GM12878 (cell line): ENCODE data around the gene RHCG. TPM values are rescaled to one million over a fixed set of nuclear protein-coding genes. Genes with fewer than 3 reads are reported as not detected.

Experiments
- ATAC-seq: fragments of 200-7000 bp; cut with Tn5 transposase; 3 replicates; pipeline ENCODE4 v1.9.1; 2020; ENCODE audit warnings: mild to moderate bottlenecking, moderate library complexity
- BruUV-seq: library from RNA; stranded (reverse); fragments of 400-500 nt; replicated peaks from 2 replicates; lab custom pipeline; 2021; lab: Mats Ljungman, UMichigan
- CTCF ChIA-PET: fragments of 300-600 bp; sonication (Branson Sonifier 250); formaldehyde crosslinking; extraction: SDS; loops from one replicate; lab custom pipeline; 2021; ENCODE audit warnings: inconsistent platforms; lab: Yijun Ruan, JAX
- POLR2A ChIA-PET: fragments of 350-600 bp; formaldehyde crosslinking; extraction: SDS; loops from one replicate; lab custom pipeline; 2021; ENCODE audit warnings: inconsistent platforms; lab: Charles Lee
- RAD21 ChIA-PET: fragments of 300-600 bp; sonication (Branson Sonifier 250); formaldehyde crosslinking; loops from one replicate; lab custom pipeline; 2023; ENCODE audit warnings: antibody characterized with exemption; ENCODE audit not compliant: unreplicated experiment; lab: Charles Lee
- SMC1A ChIA-PET: fragments of 300-600 bp; sonication (Branson Sonifier 250); formaldehyde crosslinking; loops from one replicate; lab custom pipeline; 2023; ENCODE audit not compliant: unreplicated experiment, uncharacterized antibody; lab: Charles Lee
- DNase-seq: peaks from one replicate; pipeline ENCODE4 v3.0.0-alpha.2; 2011; ENCODE audit warnings: low read depth, low spot score
- FAIRE-seq: peaks from 3 replicates; lab custom pipeline; 2011; peaks lifted over from hg19 to GRCh38; lab: Jason Lieb, UNC
- H2AFZ ChIP-seq: 2 replicates; pipeline ENCODE4 v1.6.0; 2011; ENCODE audit warnings: low read depth, low read length, control low read depth; ENCODE audit not compliant: control insufficient read depth
- H3K27ac ChIP-seq: 2 replicates; pipeline ENCODE4 v1.5.1; 2011; ENCODE audit warnings: control low read depth; ENCODE audit not compliant: control insufficient read depth, insufficient read depth
- H3K27me3 ChIP-seq, 2 experiments: replicated peaks in 1 of 2; 2 replicates each; pipeline versions ENCODE4 v1.6.0 to v1.6.1; 2011; ENCODE audit warnings: low read length in 1 of 2; ENCODE audit not compliant: control insufficient read depth in 2 of 2, insufficient read depth in 2 of 2
- H3K36me3 ChIP-seq, 2 experiments: 2 replicates each; pipeline ENCODE4 v1.5.1; 2011; ENCODE audit warnings: low read length in 1 of 2; ENCODE audit not compliant: control insufficient read depth in 2 of 2, insufficient read depth in 2 of 2
- H3K4me1 ChIP-seq: 2 replicates; pipeline ENCODE4 v1.6.1; 2011; ENCODE audit warnings: mild to moderate bottlenecking, low read length, moderate library complexity, mixed read lengths; ENCODE audit not compliant: control insufficient read depth, insufficient read depth
- H3K4me2 ChIP-seq: 2 replicates; pipeline ENCODE4 v1.6.0; 2011; ENCODE audit warnings: control low read depth; ENCODE audit not compliant: control insufficient read depth, insufficient read depth
- H3K4me3 ChIP-seq: fragments of 200-600 bp; sonication (generic); 2 replicates; pipeline ENCODE4 v1.5.1; 2016
- H3K79me2 ChIP-seq: 2 replicates; pipeline ENCODE4 v1.6.0; 2011; ENCODE audit warnings: low read length; ENCODE audit not compliant: control insufficient read depth, insufficient read depth
- H3K9ac ChIP-seq: 2 replicates; pipeline ENCODE4 v1.8.0; 2011; ENCODE audit warnings: low read length, control low read depth, mixed read lengths; ENCODE audit not compliant: control insufficient read depth, insufficient read depth
- H3K9me3 ChIP-seq: replicated peaks from 3 replicates; pipeline ENCODE4 v1.5.1; 2011; ENCODE audit warnings: mild to moderate bottlenecking, low read length; ENCODE audit not compliant: control insufficient read depth, insufficient read depth
- H4K20me1 ChIP-seq: 2 replicates; pipeline ENCODE4 v1.6.0; 2011; ENCODE audit not compliant: control insufficient read depth, insufficient read depth
- BCL3 ChIP-seq: IDR thresholded peaks from 2 replicates; pipeline ENCODE4 v1.6.1; 2011; ENCODE audit warnings: borderline replicate concordance, low read depth, mild to moderate bottlenecking, moderate library complexity, low read length; ENCODE audit not compliant: insufficient read depth, poor library complexity, severe bottlenecking
- BRCA1 ChIP-seq: IDR thresholded peaks from 2 replicates; pipeline ENCODE4 v1.6.1; 2011; ENCODE audit warnings: low read depth, low read length, improper control_type of control experiment
- CHD1 ChIP-seq: IDR thresholded peaks from 2 replicates; pipeline ENCODE4 v1.6.1; 2012; ENCODE audit warnings: low read depth, low read length, improper control_type of control experiment
- CHD2 ChIP-seq: IDR thresholded peaks from 2 replicates; pipeline ENCODE4 v1.6.1; 2011; ENCODE audit warnings: low read depth, low read length, improper control_type of control experiment, borderline replicate concordance
- CREB1 ChIP-seq: IDR thresholded peaks from 2 replicates; pipeline ENCODE4 v1.6.1; 2012; ENCODE audit warnings: low read depth, mild to moderate bottlenecking, inconsistent platforms
- E2F4 ChIP-seq: IDR thresholded peaks from 2 replicates; pipeline ENCODE4 v1.6.1; 2012; ENCODE audit warnings: low read depth, low read length, improper control_type of control experiment
- EZH2 ChIP-seq: IDR thresholded peaks from 2 replicates; pipeline ENCODE4 v1.6.1; 2012; ENCODE audit warnings: low read depth, mild to moderate bottlenecking, control low read depth, inconsistent platforms, low read length, borderline replicate concordance; ENCODE audit not compliant: control insufficient read depth
- IRF5 ChIP-seq: fragments of 450-650 bp; IDR thresholded peaks from 2 replicates; pipeline ENCODE4 v1.6.1; 2017; ENCODE audit warnings: borderline replicate concordance
- MTA3 ChIP-seq: IDR thresholded peaks from 2 replicates; pipeline ENCODE4 v1.6.1; 2012; ENCODE audit warnings: low read length, inconsistent platforms, borderline replicate concordance
- NFXL1 ChIP-seq: fragments of 450-650 bp; IDR thresholded peaks from 2 replicates; pipeline ENCODE4 v1.6.1; 2017; ENCODE audit warnings: antibody characterized with exemption, mild to moderate bottlenecking, borderline replicate concordance
- SMAD1 ChIP-seq: fragments of 450-650 bp; IDR thresholded peaks from 2 replicates; pipeline ENCODE4 v1.6.1; 2018; ENCODE audit warnings: mild to moderate bottlenecking, low read depth; ENCODE audit not compliant: partially characterized antibody
- SUPT20H ChIP-seq: IDR thresholded peaks from 2 replicates; pipeline ENCODE4 v1.6.1; 2011; ENCODE audit warnings: low read depth, mild to moderate bottlenecking, low read length, moderate library complexity, borderline replicate concordance; ENCODE audit not compliant: control insufficient read depth
- TARDBP ChIP-seq: IDR thresholded peaks from 2 replicates; pipeline ENCODE4 v1.6.1; 2016; ENCODE audit warnings: borderline replicate concordance
- TBL1XR1 ChIP-seq: IDR thresholded peaks from 2 replicates; pipeline ENCODE4 v1.6.1; 2012; ENCODE audit warnings: low read depth, low read length, improper control_type of control experiment
- YBX1 ChIP-seq: fragments of 450-650 bp; IDR thresholded peaks from 2 replicates; pipeline ENCODE4 v1.6.1; 2016; ENCODE audit warnings: antibody characterized with exemption
- YY1 ChIP-seq: IDR thresholded peaks from 2 replicates; pipeline ENCODE4 v1.6.1; 2011; ENCODE audit warnings: low read depth, mild to moderate bottlenecking, low read length
- ZNF24 ChIP-seq: fragments of 450-650 bp; IDR thresholded peaks from 2 replicates; pipeline ENCODE4 v1.6.1; 2017; ENCODE audit warnings: antibody characterized with exemption, mild to moderate bottlenecking
- WGBS: methylation state at CpG from one replicate; pipeline ENCODE4 v1.1.6; 2016; ENCODE audit warnings: low lambda C conversion rate; ENCODE audit not compliant: insufficient replicate concordance, insufficient coverage; ENCODE audit errors: missing lambda C conversion rate; 5-methylcytosine and 5-hydroxymethylcytosine counted together
- in situ Hi-C: fragments of 300-500 bp; cut with MboI; formaldehyde crosslinking; loops from 9 replicates; pipeline ENCODE4 v1.14.3; 2018; ENCODE audit warnings: mixed read lengths
- intact Hi-C: fragments of 100-400 bp; cut with micrococcal nuclease; formaldehyde crosslinking; loops from one replicate; pipeline ENCODE4 v1.14.2; 2022; ENCODE audit not compliant: unreplicated experiment
- polyA plus RNA-seq, 11 experiments: library from polyadenylated mRNA; depleted of rRNA in 4 of 11; unstranded in 6 of 11; stranded (reverse) in 5 of 11; fragments of >200 nt; fragmentation: Nextera tagmentation in 4 of 11; fragmentation: Illumina TruSeq in 1 of 11; extraction: Ambion mirVana in 4 of 11; extraction: Trizol in 1 of 11; gene quantifications; 1 replicate in 1 of 11; 2 replicates in 10 of 11; pipeline versions ENCODE4 v1.2.1 to v1.2.3, GENCODE V29; 2011 to 2016; ENCODE audit warnings: inconsistent platforms in 2 of 11, missing spikeins in 2 of 11, low read depth in 1 of 11
- total RNA-seq, 4 experiments: library from RNA; depleted of rRNA in 3 of 4; stranded (reverse); fragments of >200 nt in 3 of 4; fragmentation: Illumina TruSeq in 1 of 4; extraction: Trizol in 1 of 4; gene quantifications; 2 replicates each; pipeline versions ENCODE4 v1.2.1 to v1.2.3, GENCODE V29; 2013 to 2021

Gene RHCG
- total and polyA plus RNA-seq, 10 of the 15 experiments (the other 5 are each of a cell fraction or from before 2014, with no cell fraction given), result 0.05 to 0.11 TPM; not detected in 8

- TF ChIP-seq YBX1 (no peak), SUPT20H (no peak), MTA3 (no peak), E2F4 (no peak), SMAD1 (no peak)
- TF ChIP-seq, all 136 proteins: peak for 0
Observed at GRCh38 chr15:89461386-89461785, 35.0 kb downstream of the RHCG start (continued).

GRCh38 chr15:89460048-89460447, 36.3 kb downstream of the RHCG start:
- RAD21 ChIA-PET, result no interaction called here
- BruUV-seq, result no TSS peak
- SMC1A ChIA-PET, result no interaction called here
- Histone ChIP-seq H3K4me3 (no peak overlapping the region), H3K27me3 (no peaks in the 10 kb centered on the region), H3K4me2 (no peak overlapping the region), H3K36me3 (no peaks in the 10 kb centered on the region), H3K9ac (no peak overlapping the region), H2AFZ (no peak overlapping the region), H3K79me2 (no peaks in the 10 kb centered on the region), H4K20me1 (no peaks in the 10 kb centered on the region), H3K27ac (no peak overlapping the region), H3K9me3 (peaks cover 2% of the 10 kb centered on the region), H3K4me1 (no peaks in the 10 kb centered on the region)
- WGBS, result 4% methylated on average over 2 of the region's 2 CpGs
- no peak for FAIRE-seq
- POLR2A ChIA-PET, result no interaction called here
- ATAC-seq, result no peak
- CTCF ChIA-PET, result interaction anchor here (9.5 kb wide), 1 partner anchor 16 kb away, joined by 58 read pairs; no protein-coding TSS in a partner anchor
- in situ Hi-C loops, result no loop called here
- intact Hi-C loops, result no loop called here
- no peak for DNase-seq
- TF ChIP-seq BCL3 (no peak), CREB1 (no peak), TARDBP (no peak), TBL1XR1 (no peak), CHD2 (no peak), CHD1 (no peak), NFXL1 (no peak), EZH2 (no peak), ZNF24 (no peak), SUPT20H (no peak), YY1 (no peak), BRCA1 (no peak), IRF5 (no peak)
